ENCODE data around the gene GSTP1.
A peak's percentile ranks its signal among the peaks of the same experiment; 100 is the strongest.

Gene GSTP1

DNA sequence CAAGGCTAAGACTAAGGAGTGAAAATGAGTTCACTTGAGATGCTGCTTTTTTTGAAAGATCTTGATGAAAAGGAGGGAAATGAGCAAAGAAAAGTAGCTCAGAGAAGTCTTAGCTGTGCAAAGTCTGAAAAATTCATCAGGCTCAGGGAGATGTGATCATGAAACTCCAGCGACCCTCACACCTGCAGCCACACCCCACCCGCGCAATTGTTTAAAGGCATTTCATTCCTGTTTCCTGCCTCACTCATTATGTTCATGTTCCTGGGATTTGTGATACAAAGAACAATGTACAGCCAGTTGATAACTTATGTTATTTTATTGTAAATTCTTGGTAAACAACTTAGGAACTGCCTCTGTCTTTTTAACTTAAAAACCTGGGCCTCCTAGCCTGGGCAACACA, 8.7 kb upstream of the GSTP1 start:
- H3K36me3 ChIP-seq (ENCODE audit: insufficient read depth, low read length): no peaks in the 10 kb centered on the region
- H3K9ac ChIP-seq (ENCODE audit: insufficient read length): no peak overlapping the region
- no peak for DNase-seq (ENCODE audit: low read depth, low spot score)
- 0 out of 2 replicates have a peak, but pooled peaks cover 4% of the 10 kb centered on the region for H3K9me3 ChIP-seq (ENCODE audit: low read depth, low read length)
- H3K27ac ChIP-seq: no peak overlapping the region
- no peak overlapping the region for H3K4me3 ChIP-seq
- TF ChIP-seq POLR2AphosphoS5 (IDR thresholded peaks at IDR 0.05; ENCODE audit: borderline replicate concordance, low read depth, low read length) (no peak), EZH2 (IDR thresholded peaks at IDR 0.05) (no peak), FOXP2 (optimal IDR thresholded peaks at IDR 0.05; ENCODE audit: control extremely low read depth, extremely low read length, insufficient read depth) (no peak)

DNA sequence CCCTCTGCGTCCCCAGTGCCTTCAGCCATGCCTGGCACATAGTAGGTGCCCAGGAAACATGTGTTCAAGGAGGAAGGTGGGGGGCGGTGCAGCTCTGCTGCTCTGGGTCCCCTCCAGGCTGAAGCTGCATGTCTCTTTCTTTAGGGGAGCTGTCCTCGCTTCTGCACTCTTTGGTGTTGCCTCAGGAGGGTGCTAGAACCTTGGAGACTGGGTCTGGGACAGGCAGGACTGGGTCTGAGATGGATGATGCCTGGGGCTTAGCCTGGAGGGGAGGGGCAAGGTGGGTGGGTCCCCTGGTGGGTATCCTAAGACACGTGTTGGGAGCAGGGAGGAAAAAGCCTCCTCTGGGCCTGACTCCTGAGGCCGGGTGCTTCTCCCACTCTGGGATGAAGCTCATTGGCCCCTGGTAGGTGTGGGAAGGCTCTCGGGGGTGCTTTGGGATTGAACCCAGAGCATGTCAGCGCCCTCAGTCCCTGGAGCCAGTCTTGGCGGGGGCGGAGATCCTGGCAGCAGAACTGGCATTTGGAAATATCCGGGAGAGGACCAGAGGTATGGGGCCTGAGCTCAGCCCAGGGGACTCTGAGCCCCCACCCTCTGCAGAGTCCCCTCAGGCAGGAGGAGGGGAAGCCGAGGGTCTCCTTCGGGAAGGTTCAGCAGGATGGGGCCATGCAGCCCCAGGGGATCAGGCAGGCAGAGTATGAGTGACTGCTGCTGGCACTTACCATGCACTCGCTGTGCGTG, 6.7 kb upstream of the GSTP1 start:
- Histone ChIP-seq H3K27ac (no peak overlapping the region), H3K36me3 (ENCODE audit: insufficient read depth, low read length) (no peaks in the 10 kb centered on the region), H3K4me3 (no peak overlapping the region), H3K9ac (ENCODE audit: insufficient read length) (no peak overlapping the region), H3K9me3 (ENCODE audit: low read depth, low read length) (0 out of 2 replicates have a peak, but pooled peaks cover 4% of the 10 kb centered on the region)
- no peak for TF ChIP-seq FOXP2 (optimal IDR thresholded peaks at IDR 0.05; ENCODE audit: control extremely low read depth, extremely low read length, insufficient read depth)
- TF ChIP-seq POLR2AphosphoS5 (IDR thresholded peaks at IDR 0.05; ENCODE audit: borderline replicate concordance, low read depth, low read length): no peak
- TF ChIP-seq EZH2 (IDR thresholded peaks at IDR 0.05): no peak
- no peak for DNase-seq (ENCODE audit: low read depth, low spot score)

DNA sequence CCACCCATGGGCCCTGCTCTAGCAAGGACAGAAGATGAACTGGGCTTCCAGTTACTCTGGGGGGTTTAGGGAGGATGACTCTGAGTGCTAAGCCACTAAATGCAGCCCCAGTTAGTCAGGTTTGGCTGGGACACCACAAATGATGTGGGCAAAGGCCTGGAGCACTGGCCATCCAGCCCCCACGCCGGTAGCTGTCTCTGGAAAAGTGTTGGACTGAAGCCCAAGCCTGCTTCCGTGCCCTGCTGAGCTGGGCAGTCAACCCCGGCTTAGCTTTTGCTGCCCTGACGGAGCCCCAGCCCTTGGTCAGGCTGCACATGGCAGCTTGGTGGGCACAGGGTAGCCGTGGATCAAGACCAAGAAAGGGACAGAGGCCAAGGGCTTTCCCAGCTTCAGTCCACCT, 5.7 kb upstream of the GSTP1 start:
- DNase-seq (ENCODE audit: low read depth, low spot score): no peak
- H3K36me3 ChIP-seq (ENCODE audit: insufficient read depth, low read length): no peaks in the 10 kb centered on the region
- H3K9ac ChIP-seq (ENCODE audit: insufficient read length): no peak overlapping the region
- H3K4me3 ChIP-seq: no peak overlapping the region
- no peaks in the 10 kb centered on the region for H3K9me3 ChIP-seq (ENCODE audit: low read depth, low read length)
- no peak overlapping the region for H3K27ac ChIP-seq
- TF ChIP-seq FOXP2 (optimal IDR thresholded peaks at IDR 0.05; ENCODE audit: control extremely low read depth, extremely low read length, insufficient read depth) (no peak), POLR2AphosphoS5 (IDR thresholded peaks at IDR 0.05; ENCODE audit: borderline replicate concordance, low read depth, low read length) (no peak), EZH2 (IDR thresholded peaks at IDR 0.05) (no peak)

DNA sequence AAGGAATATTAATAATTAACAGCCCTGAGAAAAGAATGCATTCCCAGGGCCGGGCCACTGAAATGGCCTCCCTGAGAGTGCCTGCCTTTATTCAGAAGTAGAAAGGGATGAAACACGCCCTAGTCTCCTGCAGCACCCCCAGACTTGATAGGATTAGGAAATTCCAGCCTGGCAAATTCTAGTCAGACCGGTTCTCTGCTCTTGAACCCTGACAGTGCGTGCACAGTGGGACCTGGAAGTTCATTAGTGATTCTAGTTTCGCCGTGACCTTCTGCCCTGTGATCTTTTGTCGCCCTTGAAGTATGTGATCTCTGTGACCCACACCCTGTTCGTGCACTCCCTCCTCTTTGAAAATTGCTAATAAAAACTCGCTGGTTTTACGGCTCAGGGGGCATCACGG, 2.1 kb upstream of the GSTP1 start:
- peaks cover 21% of the 10 kb centered on the region for H3K36me3 ChIP-seq (ENCODE audit: insufficient read depth, low read length)
- no peak overlapping the region for H3K4me3 ChIP-seq
- DNase-seq (ENCODE audit: low read depth, low spot score): no peak
- H3K27ac ChIP-seq: no peak overlapping the region
- TF ChIP-seq POLR2AphosphoS5 (IDR thresholded peaks at IDR 0.05; ENCODE audit: borderline replicate concordance, low read depth, low read length) (no peak), EZH2 (IDR thresholded peaks at IDR 0.05) (no peak), FOXP2 (optimal IDR thresholded peaks at IDR 0.05; ENCODE audit: control extremely low read depth, extremely low read length, insufficient read depth) (no peak)
- no peaks in the 10 kb centered on the region for H3K9me3 ChIP-seq (ENCODE audit: low read depth, low read length)
- no peak overlapping the region for H3K9ac ChIP-seq (ENCODE audit: insufficient read length)

DNA sequence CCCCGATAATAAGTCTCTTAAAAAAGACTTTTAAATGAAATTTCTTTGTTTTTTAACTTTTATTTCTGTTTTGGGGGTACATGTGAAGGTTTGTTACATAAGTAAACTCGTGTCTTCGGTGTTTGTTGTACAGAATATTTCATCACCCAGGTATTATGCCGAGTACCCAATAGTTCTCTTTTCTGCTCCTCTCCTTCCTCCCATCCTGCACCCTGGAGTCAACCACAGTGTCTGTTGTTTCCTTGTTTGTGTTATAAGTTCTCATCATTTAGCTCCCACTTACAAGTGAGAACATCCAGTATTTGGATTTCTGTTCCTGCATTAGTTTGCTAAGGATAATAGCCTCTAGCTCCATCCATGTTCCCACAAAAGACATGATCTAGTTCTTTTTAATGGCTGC, 1.6 kb upstream of the GSTP1 start:
- no peak overlapping the region for H3K4me3 ChIP-seq
- peaks cover 27% of the 10 kb centered on the region for H3K36me3 ChIP-seq (ENCODE audit: insufficient read depth, low read length)
- H3K9me3 ChIP-seq (ENCODE audit: low read depth, low read length): no peaks in the 10 kb centered on the region
- no peak for TF ChIP-seq POLR2AphosphoS5 (IDR thresholded peaks at IDR 0.05; ENCODE audit: borderline replicate concordance, low read depth, low read length)
- no peak for TF ChIP-seq FOXP2 (optimal IDR thresholded peaks at IDR 0.05; ENCODE audit: control extremely low read depth, extremely low read length, insufficient read depth)
- no peak for TF ChIP-seq EZH2 (IDR thresholded peaks at IDR 0.05)
- no peak overlapping the region for H3K9ac ChIP-seq (ENCODE audit: insufficient read length)
- no peak for DNase-seq (ENCODE audit: low read depth, low spot score)
- H3K27ac ChIP-seq: peak overlapping the region; percentile 70; the same call in 1 of the 2 replicates

DNA sequence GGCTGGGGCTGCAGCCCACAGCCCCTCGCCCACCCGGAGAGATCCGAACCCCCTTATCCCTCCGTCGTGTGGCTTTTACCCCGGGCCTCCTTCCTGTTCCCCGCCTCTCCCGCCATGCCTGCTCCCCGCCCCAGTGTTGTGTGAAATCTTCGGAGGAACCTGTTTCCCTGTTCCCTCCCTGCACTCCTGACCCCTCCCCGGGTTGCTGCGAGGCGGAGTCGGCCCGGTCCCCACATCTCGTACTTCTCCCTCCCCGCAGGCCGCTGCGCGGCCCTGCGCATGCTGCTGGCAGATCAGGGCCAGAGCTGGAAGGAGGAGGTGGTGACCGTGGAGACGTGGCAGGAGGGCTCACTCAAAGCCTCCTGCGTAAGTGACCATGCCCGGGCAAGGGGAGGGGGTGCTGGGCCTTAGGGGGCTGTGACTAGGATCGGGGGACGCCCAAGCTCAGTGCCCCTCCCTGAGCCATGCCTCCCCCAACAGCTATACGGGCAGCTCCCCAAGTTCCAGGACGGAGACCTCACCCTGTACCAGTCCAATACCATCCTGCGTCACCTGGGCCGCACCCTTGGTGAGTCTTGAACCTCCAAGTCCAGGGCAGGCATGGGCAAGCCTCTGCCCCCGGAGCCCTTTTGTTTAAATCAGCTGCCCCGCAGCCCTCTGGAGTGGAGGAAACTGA, 731 bp downstream of the GSTP1 start:
- DNase-seq (ENCODE audit: low read depth, low spot score): no peak
- peaks cover 35% of the 10 kb centered on the region for H3K36me3 ChIP-seq (ENCODE audit: insufficient read depth, low read length)

DNA sequence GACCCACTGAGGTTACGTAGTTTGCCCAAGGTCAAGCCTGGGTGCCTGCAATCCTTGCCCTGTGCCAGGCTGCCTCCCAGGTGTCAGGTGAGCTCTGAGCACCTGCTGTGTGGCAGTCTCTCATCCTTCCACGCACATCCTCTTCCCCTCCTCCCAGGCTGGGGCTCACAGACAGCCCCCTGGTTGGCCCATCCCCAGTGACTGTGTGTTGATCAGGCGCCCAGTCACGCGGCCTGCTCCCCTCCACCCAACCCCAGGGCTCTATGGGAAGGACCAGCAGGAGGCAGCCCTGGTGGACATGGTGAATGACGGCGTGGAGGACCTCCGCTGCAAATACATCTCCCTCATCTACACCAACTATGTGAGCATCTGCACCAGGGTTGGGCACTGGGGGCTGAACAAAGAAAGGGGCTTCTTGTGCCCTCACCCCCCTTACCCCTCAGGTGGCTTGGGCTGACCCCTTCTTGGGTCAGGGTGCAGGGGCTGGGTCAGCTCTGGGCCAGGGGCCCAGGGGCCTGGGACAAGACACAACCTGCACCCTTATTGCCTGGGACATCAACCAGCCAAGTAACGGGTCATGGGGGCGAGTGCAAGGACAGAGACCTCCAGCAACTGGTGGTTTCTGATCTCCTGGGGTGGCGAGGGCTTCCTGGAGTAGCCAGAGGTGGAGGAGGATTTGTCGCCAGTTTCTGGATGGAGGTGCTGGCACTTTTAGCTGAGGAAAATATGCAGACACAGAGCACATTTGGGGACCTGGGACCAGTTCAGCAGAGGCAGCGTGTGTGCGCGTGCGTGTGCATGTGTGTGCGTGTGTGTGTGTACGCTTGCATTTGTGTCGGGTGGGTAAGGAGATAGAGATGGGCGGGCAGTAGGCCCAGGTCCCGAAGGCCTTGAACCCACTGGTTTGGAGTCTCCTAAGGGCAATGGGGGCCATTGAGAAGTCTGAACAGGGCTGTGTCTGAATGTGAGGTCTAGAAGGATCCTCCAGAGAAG, 1.6 kb downstream of the GSTP1 start:
- no peak for TF ChIP-seq EZH2 (IDR thresholded peaks at IDR 0.05)
- Histone ChIP-seq H3K9me3 (ENCODE audit: low read depth, low read length) (no peaks in the 10 kb centered on the region), H3K27ac (peak overlapping the region; percentile 84; the same call in 1 of the 2 replicates), H3K4me3 (peak overlapping the region; percentile 91), H3K36me3 (ENCODE audit: insufficient read depth, low read length) (peaks cover 35% of the 10 kb centered on the region), H3K9ac (ENCODE audit: insufficient read length) (peak overlapping the region; percentile 92)
- DNase-seq (ENCODE audit: low read depth, low spot score): no peak

More for the DNA sequence above, 731 bp downstream of the GSTP1 start:
- H3K4me3 ChIP-seq: peak overlapping the region; percentile 91
- H3K27ac ChIP-seq: peak overlapping the region; percentile 84
- no peaks in the 10 kb centered on the region for H3K9me3 ChIP-seq (ENCODE audit: low read depth, low read length)
- H3K9ac ChIP-seq (ENCODE audit: insufficient read length): peak overlapping the region; percentile 92
- TF ChIP-seq EZH2 (IDR thresholded peaks at IDR 0.05) (no peak), FOXP2 (optimal IDR thresholded peaks at IDR 0.05; ENCODE audit: control extremely low read depth, extremely low read length, insufficient read depth) (no peak), POLR2AphosphoS5 (IDR thresholded peaks at IDR 0.05; ENCODE audit: borderline replicate concordance, low read depth, low read length) (no peak)

DNA sequence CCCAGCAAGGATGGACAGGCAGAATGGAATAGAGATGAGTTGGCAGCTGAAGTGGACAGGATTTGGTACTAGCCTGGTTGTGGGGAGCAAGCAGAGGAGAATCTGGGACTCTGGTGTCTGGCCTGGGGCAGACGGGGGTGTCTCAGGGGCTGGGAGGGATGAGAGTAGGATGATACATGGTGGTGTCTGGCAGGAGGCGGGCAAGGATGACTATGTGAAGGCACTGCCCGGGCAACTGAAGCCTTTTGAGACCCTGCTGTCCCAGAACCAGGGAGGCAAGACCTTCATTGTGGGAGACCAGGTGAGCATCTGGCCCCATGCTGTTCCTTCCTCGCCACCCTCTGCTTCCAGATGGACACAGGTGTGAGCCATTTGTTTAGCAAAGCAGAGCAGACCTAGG, 2.3 kb downstream of the GSTP1 start:
- Histone ChIP-seq H3K9me3 (ENCODE audit: low read depth, low read length) (no peaks in the 10 kb centered on the region), H3K27ac (no peak overlapping the region), H3K4me3 (no peak overlapping the region), H3K9ac (ENCODE audit: insufficient read length) (no peak overlapping the region), H3K36me3 (ENCODE audit: insufficient read depth, low read length) (peaks cover 35% of the 10 kb centered on the region)
- TF ChIP-seq EZH2 (IDR thresholded peaks at IDR 0.05) (no peak), FOXP2 (optimal IDR thresholded peaks at IDR 0.05; ENCODE audit: control extremely low read depth, extremely low read length, insufficient read depth) (no peak), POLR2AphosphoS5 (IDR thresholded peaks at IDR 0.05; ENCODE audit: borderline replicate concordance, low read depth, low read length) (no peak)
- DNase-seq (ENCODE audit: low read depth, low spot score): no peak
